Heart left ventricle (tissue), 13 donors: ENCODE results near the gene LNPEP.

Experiments used
- CTCF ChIP-seq, 12 donors: fragments of 200-600 bp; sonication (generic) in 4 of 12; IDR thresholded peaks; one replicate each; pipeline versions ENCODE4 v1.5.0 to v1.8.0; 2018 to 2022; ENCODE audit warnings: antibody characterized with exemption in 12 of 12, mild to moderate bottlenecking in 5 of 12
- POLR2A ChIP-seq, 2 donors: fragments of 450-650 bp; IDR thresholded peaks; one replicate each; pipeline ENCODE4 v1.6.1; 2017; ENCODE audit warnings: antibody characterized with exemption in 2 of 2, mild to moderate bottlenecking in 2 of 2, moderate library complexity in 2 of 2
- donor health status: ischemic (EF 13 %, LVEDD 7.1; RV severe dilation, severe dysfunction).
- donor health status: DM: no; HTN: yes; CAD: no.
- donor health status: DM: no; HTN: no; CAD: no.
- donor health status: ischemic (EF 25% LVEDD 6.9; RV normal size, moderate dysfunction).
- donor health status: ischemic (EF 25% LVEDD 5.7; RV mildly dilated, moderate dysfunction).
- donor health status: ischemic (EF 35%, LVEDD 5.7; RV mildly dilated, moderate dysfunction).
- donor health status: nonischemic (EF 11% LVEDD 7.7; RV severe dilation, severe dysfunction).
- donor health status: DM: yes; HTN: yes; CAD: no.
- donor health status: PGD.
- donor health status: ischemic (EF 29% LVEDD 5.4; RV normal size, mild dysfunction).
- donor health status: nonischemic (EF 23%, LVEDD 6.1; RV moderate dilation, normal function).

GRCh38 chr5:97056263-97056662 is 120.4 kb downstream of the LNPEP start:
- TF ChIP-seq CTCF (IDR thresholded peaks at IDR 0.05): no peak
- no peak for TF ChIP-seq POLR2A (IDR thresholded peaks at IDR 0.05)
